Stimulated activated CD8-positive, alpha-beta memory T cell treated with anti-CD3 and anti-CD28 coated beads, Interleukin-12 subunit alpha, Interleukin-12 subunit beta, amount 100 ng/mL, for 24 hours (primary cell): Measurements from ENCODE around the gene HSPA12A.
"Not testable (repeated sequence)": the region's sequence is repeated elsewhere in the genome, so short reads cannot be mapped to it uniquely, and the experiment has no call there.

Experiments
- DNase-seq: peaks from one replicate; pipeline ENCODE4 v3.0.0-alpha.2; 2020; ENCODE audit errors: extremely low read depth

Gene HSPA12A

DNA sequence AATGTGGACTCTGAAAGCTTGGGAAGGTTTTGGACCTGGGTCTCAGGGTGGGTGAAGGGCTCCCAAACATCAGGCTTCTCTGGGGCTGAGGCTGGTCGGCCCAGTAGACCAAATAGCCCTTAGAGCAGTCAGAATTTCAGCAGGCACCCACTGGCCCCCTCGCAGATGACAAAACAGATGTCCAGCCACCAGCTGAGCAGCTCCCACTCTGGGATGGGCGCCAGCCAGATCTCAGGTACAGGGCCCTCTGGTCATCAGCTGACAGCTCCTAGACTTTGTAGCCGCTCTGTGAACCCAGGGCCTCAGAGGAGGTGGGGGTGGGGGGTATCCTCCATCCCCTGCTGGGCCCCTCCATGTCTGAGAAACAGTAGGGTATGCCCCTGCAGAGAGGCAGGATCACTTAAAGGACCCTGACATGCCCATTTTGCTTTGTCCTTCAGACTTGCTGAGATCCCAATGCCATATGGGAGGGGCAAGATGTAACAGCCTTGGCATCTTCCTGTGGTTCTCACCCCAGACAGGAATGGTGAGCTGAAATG, 26.5 kb downstream of the HSPA12A start:
- DNase-seq = no peak

GRCh38 chr10:116715341-116715740, 27.0 kb downstream of the HSPA12A start:
- DNase-seq = no peak

DNA sequence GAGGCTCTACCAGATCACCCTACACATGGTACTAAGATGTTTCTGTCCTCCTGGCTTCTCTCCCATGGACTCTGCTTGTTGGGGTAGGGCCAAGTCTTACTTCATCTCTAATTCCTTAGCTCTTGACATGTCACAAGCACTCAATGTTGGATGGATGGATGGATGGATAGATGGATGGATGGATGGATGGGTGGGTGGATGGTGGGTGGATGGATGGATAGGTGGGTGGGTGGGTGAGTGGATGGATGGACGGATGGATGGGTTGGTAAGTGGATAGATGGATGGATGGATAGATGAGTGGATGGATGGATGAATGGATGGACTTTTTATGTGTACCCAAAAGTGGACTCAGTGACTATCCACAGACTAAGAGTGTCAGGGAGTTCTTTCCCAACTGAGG, 28.5 kb downstream of the HSPA12A start:
- DNase-seq = no peak

DNA sequence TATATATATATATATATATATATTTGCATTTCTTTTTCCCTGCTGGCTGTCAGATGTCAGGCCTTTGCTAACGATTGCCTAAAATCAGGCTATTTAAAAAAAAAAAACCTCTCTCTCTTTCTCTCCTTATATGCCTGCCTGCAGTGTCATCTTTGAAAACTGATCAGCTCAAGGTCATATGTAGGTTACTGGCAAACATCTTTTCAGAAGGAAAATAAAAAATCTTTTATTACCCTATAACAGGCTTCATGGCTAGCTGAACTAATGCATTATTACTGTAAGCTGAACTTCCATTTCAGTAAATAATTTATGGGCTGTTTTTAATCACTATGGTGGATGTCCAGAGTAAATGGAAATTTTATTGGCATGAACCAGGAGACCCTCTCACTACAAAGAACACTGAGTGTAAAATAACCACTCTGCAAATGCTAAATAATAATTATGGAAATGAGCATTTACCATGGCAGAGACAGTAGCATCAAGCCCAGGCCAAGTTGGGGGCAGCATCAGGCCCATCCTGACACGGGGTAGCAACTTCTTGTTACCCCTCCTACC, 29.3 kb downstream of the HSPA12A start:
- DNase-seq = no peak

DNA sequence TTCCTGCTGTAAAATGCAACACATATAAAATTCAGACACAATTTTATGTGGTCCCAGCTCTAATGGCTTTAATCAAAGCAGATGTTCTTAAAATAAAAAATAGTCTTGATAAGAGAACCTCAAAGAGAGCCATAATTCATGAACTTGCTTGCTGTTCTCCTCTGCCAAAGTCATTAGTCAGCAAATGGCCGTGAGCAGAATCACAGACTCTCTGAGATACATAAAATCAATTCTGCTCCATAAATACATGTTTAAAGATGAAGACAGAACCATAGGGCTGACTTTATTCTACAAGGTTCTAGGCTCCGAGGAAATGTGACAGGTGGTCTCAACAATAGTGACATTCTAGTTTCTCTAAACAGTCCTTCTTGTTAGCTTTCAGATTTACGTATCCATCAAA, 29.8 kb downstream of the HSPA12A start:
- DNase-seq = no peak

DNA sequence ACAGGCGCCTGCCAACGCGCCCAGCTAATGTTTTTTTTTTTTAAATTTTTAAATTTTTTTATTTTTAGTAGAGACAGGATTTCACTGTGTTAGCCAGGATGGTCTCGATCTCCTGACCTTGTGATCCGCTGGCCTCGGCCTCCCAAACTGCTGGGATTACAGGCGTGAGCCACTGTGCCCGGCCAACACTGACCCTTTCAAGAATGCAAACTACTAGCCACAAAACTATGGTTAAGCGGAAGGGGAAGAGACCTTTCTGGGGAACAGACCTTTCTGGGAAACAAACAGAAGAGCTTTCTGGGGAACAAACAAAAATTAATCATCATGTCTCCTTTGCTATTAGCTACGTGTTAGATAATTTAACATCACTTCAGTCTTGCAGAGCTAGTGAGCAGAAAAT, 30.6 kb downstream of the HSPA12A start:
- DNase-seq = not testable (repeated sequence)

GRCh38 chr10:116710076-116710475, 32.3 kb downstream of the HSPA12A start:
- DNase-seq = no peak

DNA sequence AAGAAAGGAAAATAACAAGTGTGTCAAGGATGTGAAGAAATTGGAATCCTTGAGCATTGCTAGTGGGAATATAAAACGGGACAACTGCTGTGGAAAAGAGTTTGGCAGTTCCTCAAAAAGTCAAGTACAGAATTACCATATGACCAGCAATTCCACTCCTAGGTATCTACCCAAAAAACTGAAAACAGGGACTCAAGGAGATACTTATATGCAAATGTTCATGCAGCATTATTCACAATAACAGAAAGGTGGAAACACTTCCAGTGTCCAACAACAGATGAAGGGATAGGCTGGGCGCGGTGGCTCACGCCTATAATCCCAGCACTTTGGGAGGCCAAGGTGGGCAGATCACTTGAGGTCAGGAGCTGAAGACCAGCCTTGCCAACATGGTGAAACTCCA, 33.5 kb downstream of the HSPA12A start:
- no peak for DNase-seq

DNA sequence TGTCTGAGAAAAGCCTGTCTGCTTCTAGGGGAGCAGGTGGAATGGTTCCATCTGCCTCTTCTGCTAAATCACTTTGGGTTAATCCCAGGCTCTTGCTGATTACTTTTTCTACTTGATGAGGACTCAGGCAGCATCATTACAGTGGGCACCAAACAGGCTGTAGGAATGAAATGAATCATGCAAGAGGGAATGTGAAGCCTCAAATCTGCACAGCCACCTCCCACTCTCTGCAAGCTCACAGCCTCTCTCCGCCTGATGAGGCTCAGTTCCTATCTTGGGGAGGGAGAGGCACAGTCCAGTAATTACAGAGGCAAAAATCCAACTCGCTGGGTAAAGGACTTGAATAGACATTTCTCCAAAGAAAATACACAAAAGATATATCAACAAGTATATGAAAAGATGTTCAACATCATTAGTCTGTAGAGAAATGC, 34.0 kb downstream of the HSPA12A start:
- DNase-seq = no peak

GRCh38 chr10:116707981-116708380, 34.4 kb downstream of the HSPA12A start:
- DNase-seq = no peak

DNA sequence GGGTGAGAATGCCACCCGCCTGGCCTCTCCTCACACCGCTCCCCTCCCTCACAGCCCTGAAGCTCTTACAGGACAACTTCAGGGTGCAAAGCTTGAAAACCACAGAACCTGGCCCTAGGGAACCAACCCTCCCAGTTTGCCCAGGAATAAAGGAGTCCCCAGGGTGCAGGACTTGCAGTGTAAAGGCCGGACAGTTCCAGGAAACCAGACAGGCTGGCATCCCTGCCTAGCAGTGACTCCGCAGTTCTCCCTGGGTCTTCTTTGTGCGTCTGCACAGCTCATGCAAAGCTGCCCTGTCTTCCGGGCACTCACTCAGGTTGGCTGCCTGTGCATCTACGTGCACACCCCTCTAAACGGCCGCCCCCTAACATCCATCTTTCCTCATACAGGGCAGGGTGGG, 36.1 kb downstream of the HSPA12A start:
- DNase-seq = no peak

GRCh38 chr10:116705498-116705897, 36.9 kb downstream of the HSPA12A start:
- no peak for DNase-seq

- DNase-seq = no peak
Measured at GRCh38 chr10:116704926-116705325, 37.4 kb downstream of the HSPA12A start.

DNA sequence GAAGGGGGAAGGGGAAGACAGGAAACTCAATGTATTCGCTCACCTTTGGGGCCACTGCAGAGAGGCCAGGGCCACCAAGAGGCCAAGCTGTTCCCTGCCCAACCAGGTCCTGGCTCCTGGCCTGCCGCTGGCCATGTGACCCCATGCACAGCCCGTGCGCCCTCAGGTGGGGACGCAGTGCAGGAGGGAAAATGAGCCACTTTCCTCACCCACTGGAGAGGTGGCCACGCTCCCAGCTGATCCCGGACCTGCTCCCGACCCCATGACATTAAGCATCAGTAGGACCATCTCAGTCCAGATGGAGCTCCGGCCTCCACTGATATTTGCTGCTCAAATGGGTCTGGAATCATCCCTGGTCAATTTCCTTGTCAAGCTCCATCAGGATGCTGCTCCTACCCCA, 40.2 kb downstream of the HSPA12A start:
- no peak for DNase-seq

GRCh38 chr10:116699471-116700150, 42.8 kb downstream of the HSPA12A start:
- DNase-seq = no peak

DNA sequence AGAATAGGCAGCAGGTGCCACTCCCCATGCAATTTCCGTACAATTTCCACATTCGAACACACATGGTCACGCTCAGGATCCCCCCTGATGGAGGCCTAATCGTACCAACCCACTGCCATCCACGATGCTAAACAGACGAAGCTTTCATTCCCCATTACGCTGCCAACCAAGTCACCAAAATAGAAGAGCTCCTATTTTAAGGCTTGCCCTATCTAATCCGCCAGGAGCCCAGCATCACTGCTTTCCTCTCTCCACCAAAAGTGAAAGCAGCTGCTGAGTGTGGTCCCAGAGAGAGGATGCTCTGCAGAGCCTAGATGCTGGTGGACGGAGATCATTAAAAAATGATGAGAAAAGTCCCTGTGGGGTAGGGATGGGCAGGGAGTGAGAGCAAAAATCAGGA, 43.3 kb downstream of the HSPA12A start:
- no peak for DNase-seq

DNA sequence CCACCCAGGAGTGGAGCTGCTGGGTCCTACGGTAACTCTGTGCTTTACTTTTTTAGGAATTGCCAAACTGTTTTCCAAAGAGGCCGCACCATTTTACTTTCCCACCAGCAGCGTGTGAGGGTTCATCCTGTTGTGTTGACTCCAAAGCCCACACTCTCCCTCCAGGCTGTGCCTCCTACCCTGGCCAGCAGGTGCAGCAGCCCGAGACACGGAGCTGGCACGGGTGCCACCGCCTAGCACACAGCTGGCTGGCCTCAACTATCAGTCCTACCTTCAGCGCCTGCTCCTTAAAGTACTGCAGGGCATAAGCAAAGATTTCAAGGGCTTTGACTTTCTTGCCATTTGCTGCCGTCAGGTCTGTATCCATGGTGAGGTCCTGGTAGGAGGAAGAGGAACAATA, 44.0 kb downstream of the HSPA12A start:
- DNase-seq = no peak

- no peak for DNase-seq
Measured at GRCh38 chr10:116697816-116698215, 44.5 kb downstream of the HSPA12A start.

DNA sequence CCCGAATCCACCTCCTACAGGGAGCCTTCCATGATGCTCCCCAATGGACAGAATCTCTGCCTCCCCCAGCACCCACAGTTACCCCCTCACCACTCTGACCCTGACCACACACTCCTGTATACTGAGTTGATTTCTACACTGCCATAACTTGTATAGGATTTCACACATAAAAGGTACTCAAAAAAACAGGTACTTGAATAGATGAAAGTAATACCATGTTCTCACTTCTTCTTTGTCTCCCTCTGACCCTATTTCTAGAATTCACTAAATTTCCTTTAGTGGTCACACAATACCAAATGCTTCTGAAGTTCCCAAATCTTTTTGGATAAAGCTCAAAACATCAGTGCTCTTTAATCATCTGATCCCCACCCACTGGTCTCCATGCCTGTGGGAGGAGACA, 45.4 kb downstream of the HSPA12A start:
- no peak for DNase-seq

DNA sequence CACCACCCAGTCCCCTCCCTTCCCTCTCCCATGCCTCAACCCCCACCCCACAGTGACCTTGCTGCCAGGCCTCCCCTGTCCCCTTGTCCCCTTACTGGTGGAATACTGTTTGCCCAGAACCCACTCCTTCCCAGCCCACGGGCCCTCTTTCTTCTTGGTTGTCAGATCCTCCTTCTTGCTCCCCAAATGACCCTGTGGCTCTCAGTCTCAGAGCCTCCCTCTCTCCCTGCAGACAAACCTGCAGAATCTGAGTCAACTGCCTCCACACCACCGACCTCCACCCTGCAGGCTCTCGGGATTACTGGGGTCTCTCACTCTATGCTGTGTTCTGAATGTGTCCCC, 47.5 kb downstream of the HSPA12A start:
- DNase-seq = no peak

- DNase-seq = no peak
Measured at GRCh38 chr10:116694243-116694926, 48.0 kb downstream of the HSPA12A start.

GRCh38 chr10:116692225-116692624, 50.1 kb downstream of the HSPA12A start:
- no peak for DNase-seq

GRCh38 chr10:116691635-116692034, 50.7 kb downstream of the HSPA12A start:
- DNase-seq = no peak
